Endothelial cell of umbilical vein (primary cell): ENCODE data around the gene SLAMF8. TPM values are rescaled to one million over a fixed set of nuclear protein-coding genes. Genes with fewer than 3 reads are reported as not detected.

ENCODE experiments used
- BruUV-seq: library from RNA; stranded (reverse); fragments of 400-500 nt; replicated peaks from 2 replicates; lab custom pipeline; 2021; lab: Mats Ljungman, UMichigan
- CTCF ChIA-PET: fragments of 300-600, 350-600 bp; sonication (Branson Sonifier 250); formaldehyde crosslinking; loops from one replicate; lab custom pipeline; 2021; ENCODE audit warnings: antibody characterized with exemption, inconsistent platforms; lab: Charles Lee
- POLR2A ChIA-PET: fragments of 300-600, 350-600 bp; sonication (Branson Sonifier 250); formaldehyde crosslinking; loops from one replicate; lab custom pipeline; 2021; ENCODE audit warnings: antibody characterized with exemption, inconsistent platforms; lab: Charles Lee
- DNase-seq: peaks from one replicate; pipeline ENCODE4 v3.0.0-alpha.2; 2011; ENCODE audit warnings: low read depth, low spot score
- FAIRE-seq: peaks from 2 replicates; lab custom pipeline; 2011; peaks lifted over from hg19 to GRCh38; lab: Jason Lieb, UNC
- H2AFZ ChIP-seq: 2 replicates; pipeline ENCODE4 v1.6.0; 2012; ENCODE audit warnings: low read depth, low read length, control low read depth, inconsistent platforms
- H3K27ac ChIP-seq: 2 replicates; pipeline ENCODE4 v1.5.1; 2011; ENCODE audit warnings: low read depth, mild to moderate bottlenecking, control low read depth, low read length, moderate library complexity; ENCODE audit not compliant: insufficient read depth
- H3K27me3 ChIP-seq, 2 experiments: 2 replicates each; pipeline versions ENCODE4 v1.6.0 to v1.6.1; 2011; ENCODE audit warnings: low read length in 2 of 2, mixed read lengths in 1 of 2; ENCODE audit not compliant: control insufficient read depth in 2 of 2, insufficient read depth in 2 of 2
- H3K36me3 ChIP-seq, 2 experiments: 2 replicates in 1 of 2; 3 replicates in 1 of 2; pipeline ENCODE4 v1.5.1; 2011; ENCODE audit warnings: low read length in 2 of 2, mild to moderate bottlenecking in 1 of 2, moderate library complexity in 1 of 2; ENCODE audit not compliant: control insufficient read depth in 2 of 2, insufficient read depth in 2 of 2; ENCODE audit errors: extremely low read depth in 1 of 2
- H3K4me1 ChIP-seq: 3 replicates; pipeline ENCODE4 v1.5.1; 2011; ENCODE audit warnings: mild to moderate bottlenecking, low read length; ENCODE audit not compliant: control insufficient read depth, insufficient read depth; ENCODE audit errors: extremely low read depth
- H3K4me2 ChIP-seq: 2 replicates; pipeline ENCODE4 v1.6.1; 2011; ENCODE audit warnings: low read length, control low read depth, mixed read lengths; ENCODE audit not compliant: insufficient read depth
- H3K4me3 ChIP-seq, 3 experiments: fragments of 200-600 bp in 1 of 3; sonication (generic), shearing (Covaris generic) in 1 of 3; replicated peaks in 1 of 3; 2 replicates each; pipeline ENCODE4 v1.5.1; 2011 to 2016; ENCODE audit warnings: control low read depth in 3 of 3, low read length in 3 of 3, mild to moderate bottlenecking in 2 of 3, inconsistent platforms in 1 of 3, low read depth in 1 of 3, moderate library complexity in 1 of 3; ENCODE audit not compliant: insufficient read depth in 1 of 3
- H3K79me2 ChIP-seq: 2 replicates; pipeline ENCODE4 v1.6.0; 2012; ENCODE audit warnings: low read length, inconsistent platforms; ENCODE audit not compliant: control insufficient read depth, insufficient read depth
- H3K9ac ChIP-seq: replicated peaks from 2 replicates; pipeline ENCODE3; 2011; ENCODE audit warnings: low read length, control low read depth; ENCODE audit not compliant: insufficient read depth; ENCODE audit errors: extremely low read depth
- H3K9me1 ChIP-seq: replicated peaks from 3 replicates; pipeline ENCODE4 v1.6.0; 2011; ENCODE audit warnings: mild to moderate bottlenecking, low read length; ENCODE audit not compliant: control insufficient read depth, insufficient read depth; ENCODE audit errors: extremely low read depth
- H3K9me3 ChIP-seq: replicated peaks from 2 replicates; pipeline ENCODE4 v1.5.1; 2012; ENCODE audit warnings: low read length, inconsistent platforms; ENCODE audit not compliant: control insufficient read depth, insufficient read depth
- H4K20me1 ChIP-seq: replicated peaks from 2 replicates; pipeline ENCODE3; 2011; ENCODE audit warnings: mild to moderate bottlenecking, low read length; ENCODE audit not compliant: control insufficient read depth, insufficient read depth; ENCODE audit errors: extremely low read depth
- EZH2 ChIP-seq: IDR thresholded peaks from 2 replicates; pipeline ENCODE4 v1.6.1; 2012; ENCODE audit warnings: borderline replicate concordance, low read depth, mild to moderate bottlenecking, moderate library complexity, low read length, inconsistent platforms; ENCODE audit not compliant: severe bottlenecking
- FOS ChIP-seq: IDR thresholded peaks from 2 replicates; pipeline ENCODE4 v1.6.1; 2011; ENCODE audit warnings: mild to moderate bottlenecking, low read length, moderate library complexity, borderline replicate concordance; ENCODE audit not compliant: insufficient read depth
- GATA2 ChIP-seq: IDR thresholded peaks from 2 replicates; pipeline ENCODE4 v1.7.0; 2011; ENCODE audit warnings: low read depth, mild to moderate bottlenecking, moderate library complexity, mixed read lengths, low read length; ENCODE audit not compliant: insufficient read length, insufficient read depth
- JUN ChIP-seq: IDR thresholded peaks from 2 replicates; pipeline ENCODE4 v1.6.1; 2011; ENCODE audit warnings: borderline replicate concordance, low read depth; ENCODE audit not compliant: insufficient read length, insufficient read depth
- MAX ChIP-seq: IDR thresholded peaks from 2 replicates; pipeline ENCODE4 v1.6.1; 2011; ENCODE audit not compliant: insufficient read depth, insufficient read length
- MYC ChIP-seq: IDR thresholded peaks from one replicate; pipeline ENCODE4 v1.6.1; 2011; ENCODE audit warnings: mild to moderate bottlenecking, low read depth, low read length
- POLR2A ChIP-seq: IDR thresholded peaks from 2 replicates; pipeline ENCODE4 v1.6.1; 2012; ENCODE audit warnings: low read depth, mild to moderate bottlenecking, control low read depth, low read length
- POLR2AphosphoS5 ChIP-seq: IDR thresholded peaks from 2 replicates; pipeline ENCODE4 v1.6.1; 2012; ENCODE audit warnings: low read depth, mild to moderate bottlenecking, control low read depth, low read length, moderate library complexity; ENCODE audit not compliant: insufficient read depth
- dilution Hi-C: fragments of 300-500 bp; cut with MboI; formaldehyde crosslinking; loops from one replicate; pipeline ENCODE4 v1.15.0; 2019; ENCODE audit warnings: low sequenced_read_pairs; ENCODE audit not compliant: extremely low pct_ligation_motif_present
- intact Hi-C: fragments of 100-400 bp; cut with micrococcal nuclease; formaldehyde crosslinking; loops from one replicate; pipeline ENCODE4 v1.10.0; 2022
- polyA plus RNA-seq, 4 experiments: library from polyadenylated mRNA; depleted of rRNA in 3 of 4; stranded (reverse) in 3 of 4; unstranded in 1 of 4; fragments of >200 nt; gene quantifications; 2 replicates each; pipeline versions ENCODE4 v1.2.1 to v1.2.3, GENCODE V29; 2011 to 2012; ENCODE audit warnings: missing spikeins in 1 of 4
- total RNA-seq: library from RNA; stranded (reverse); gene quantifications from 2 replicates; pipeline ENCODE4 v1.2.3, GENCODE V29; 2021
- TF ChIP-seq, protein P1 (sequence below), 2 donors: IDR thresholded peaks; 1 replicate in 1 of 2; 2 replicates in 1 of 2; pipeline ENCODE4 v1.5.1; 2011; ENCODE audit warnings: low read length in 2 of 2, mild to moderate bottlenecking in 2 of 2, moderate library complexity in 2 of 2, control low read depth in 1 of 2, inconsistent platforms in 1 of 2, low read depth in 1 of 2; ENCODE audit not compliant: insufficient read depth in 1 of 2; ENCODE audit errors: extremely low read depth in 1 of 2

The SLAMF8 gene
- total and polyA plus RNA-seq, 2 donors (not counting 3 experiments of a cell fraction or from before 2014, with no cell fraction given), result not detected

GRCh38 chr1:159786966-159787365 is 39.7 kb upstream of the SLAMF8 start:
- Histone ChIP-seq H3K4me2 (no peak overlapping the region), H3K9ac (peak overlapping the region; percentile 8), H3K27me3 (no peaks in the 10 kb centered on the region), H3K9me3 (no peaks in the 10 kb centered on the region), H3K4me3 (no peak overlapping the region), H3K9me1 (no peaks in the 10 kb centered on the region), H3K79me2 (peaks cover 2% of the 10 kb centered on the region), H3K36me3 (peaks cover 0 to 4% of the 10 kb centered on the region in 2 experiments), H2AFZ (no peak overlapping the region), H4K20me1 (no peaks in the 10 kb centered on the region), H3K4me1 (peaks cover 25% of the 10 kb centered on the region), H3K27ac (peak overlapping the region; percentile 59)
- CTCF ChIA-PET, result interaction anchor here (1.1 to 6.6 kb wide), 5 partner anchors 13 to 655 kb away, joined by 3 to 63 read pairs (median 5); partner anchors contain the start of gene FCRL6
- FAIRE-seq, result peak; percentile 48
- DNase-seq, result no peak
- POLR2A ChIA-PET, result no interaction called here
- intact Hi-C loops, result no loop called here
- dilution Hi-C loops, result loop anchor here (25.0 kb wide), 1 partner anchor 300 kb away; no protein-coding TSS in a partner anchor
- TF ChIP-seq JUN (no peak), MYC (no peak), EZH2 (no peak), GATA2 (no peak), POLR2A (no peak), MAX (no peak), POLR2AphosphoS5 (no peak), FOS (no peak)
- TF ChIP-seq, protein P1, sequence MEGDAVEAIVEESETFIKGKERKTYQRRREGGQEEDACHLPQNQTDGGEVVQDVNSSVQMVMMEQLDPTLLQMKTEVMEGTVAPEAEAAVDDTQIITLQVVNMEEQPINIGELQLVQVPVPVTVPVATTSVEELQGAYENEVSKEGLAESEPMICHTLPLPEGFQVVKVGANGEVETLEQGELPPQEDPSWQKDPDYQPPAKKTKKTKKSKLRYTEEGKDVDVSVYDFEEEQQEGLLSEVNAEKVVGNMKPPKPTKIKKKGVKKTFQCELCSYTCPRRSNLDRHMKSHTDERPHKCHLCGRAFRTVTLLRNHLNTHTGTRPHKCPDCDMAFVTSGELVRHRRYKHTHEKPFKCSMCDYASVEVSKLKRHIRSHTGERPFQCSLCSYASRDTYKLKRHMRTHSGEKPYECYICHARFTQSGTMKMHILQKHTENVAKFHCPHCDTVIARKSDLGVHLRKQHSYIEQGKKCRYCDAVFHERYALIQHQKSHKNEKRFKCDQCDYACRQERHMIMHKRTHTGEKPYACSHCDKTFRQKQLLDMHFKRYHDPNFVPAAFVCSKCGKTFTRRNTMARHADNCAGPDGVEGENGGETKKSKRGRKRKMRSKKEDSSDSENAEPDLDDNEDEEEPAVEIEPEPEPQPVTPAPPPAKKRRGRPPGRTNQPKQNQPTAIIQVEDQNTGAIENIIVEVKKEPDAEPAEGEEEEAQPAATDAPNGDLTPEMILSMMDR (IDR thresholded peaks at IDR 0.05; ENCODE audit: extremely low read depth in 1 of 2, insufficient read depth in 1 of 2, low read depth in 1 of 2, low read length in 2 of 2), result no peak
- BruUV-seq, result no TSS peak
